ENCODE results near the gene BRWD1. TPM values are rescaled to one million over a fixed set of nuclear protein-coding genes. Genes with fewer than 3 reads are reported as not detected.
A peak's percentile ranks its signal among the peaks of the same experiment; 100 is the strongest.

Gene BRWD1
- total RNA-seq, 1 experiment from 2014 or later: 44.2 TPM

GRCh38 chr21:39208624-39209333 lies 104.7 kb downstream of the BRWD1 start:
- no peak for DNase-seq (ENCODE audit: extremely low read depth, low read depth)

GRCh38 chr21:39204134-39204533 lies 109.3 kb downstream of the BRWD1 start:
- DNase-seq (ENCODE audit: extremely low read depth, low read depth): no peak

DNA sequence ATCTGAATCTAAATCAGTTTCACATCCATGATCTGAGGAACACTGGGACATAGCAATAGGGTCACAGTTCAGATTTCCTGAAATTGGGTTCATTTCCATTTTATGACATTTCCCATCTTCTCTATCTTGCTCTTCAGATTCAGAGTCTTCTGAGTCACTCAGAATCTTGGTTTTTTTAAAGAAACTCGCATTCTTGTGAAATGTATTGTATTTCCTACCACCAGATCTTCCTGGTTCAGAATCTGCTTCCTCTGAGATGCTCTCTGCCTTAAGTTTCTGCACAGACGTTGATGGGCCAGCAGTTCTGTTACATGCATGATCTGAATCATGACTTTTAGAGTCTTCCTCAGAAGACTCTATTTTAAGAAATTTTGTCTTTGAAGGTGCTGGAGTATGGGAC lies 114.6 kb downstream of the BRWD1 start:
- DNase-seq (ENCODE audit: extremely low read depth, low read depth): no peak

DNA sequence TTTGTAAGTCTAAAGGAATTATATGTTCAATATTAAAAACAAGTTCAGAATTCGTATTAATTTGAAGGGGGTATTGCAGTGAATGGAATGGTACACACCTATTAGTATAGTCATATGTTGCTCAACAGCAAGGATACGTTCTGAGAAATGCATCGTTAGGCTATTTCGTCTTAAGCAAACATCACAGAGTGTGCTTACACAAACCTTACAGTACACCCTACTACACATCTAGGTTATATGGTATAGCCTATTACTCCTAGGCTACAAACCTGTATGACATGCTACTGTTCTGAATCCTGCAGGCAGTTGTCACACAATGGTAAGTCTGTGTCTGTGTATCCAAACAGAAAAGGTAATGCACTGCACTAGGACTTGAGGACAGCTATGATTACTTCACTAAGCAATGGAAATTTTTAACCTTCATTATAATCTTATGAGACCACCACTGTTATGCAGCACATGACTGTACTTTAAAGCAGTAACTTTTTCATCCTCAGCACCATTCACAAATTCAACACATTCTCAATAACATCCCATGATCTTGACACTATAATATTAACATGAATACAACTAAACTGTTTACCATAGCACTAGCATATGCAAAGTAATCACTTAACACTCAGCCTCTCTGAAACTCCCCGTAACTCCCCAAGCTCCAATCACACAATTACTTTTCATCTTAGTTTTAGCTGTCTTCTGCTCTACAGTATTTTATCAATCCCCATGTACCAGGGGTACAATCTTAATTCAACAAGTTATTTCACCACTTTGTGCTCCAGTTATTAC lies 115.8 kb downstream of the BRWD1 start:
- no peak for DNase-seq (ENCODE audit: extremely low read depth, low read depth)

- no peak for DNase-seq (ENCODE audit: extremely low read depth, low read depth)
These were observed 116.6 kb downstream of the BRWD1 start for GRCh38 chr21:39196838-39197237.

GRCh38 chr21:39196310-39196709 lies 117.1 kb downstream of the BRWD1 start:
- DNase-seq (ENCODE audit: extremely low read depth, low read depth): no peak

DNA sequence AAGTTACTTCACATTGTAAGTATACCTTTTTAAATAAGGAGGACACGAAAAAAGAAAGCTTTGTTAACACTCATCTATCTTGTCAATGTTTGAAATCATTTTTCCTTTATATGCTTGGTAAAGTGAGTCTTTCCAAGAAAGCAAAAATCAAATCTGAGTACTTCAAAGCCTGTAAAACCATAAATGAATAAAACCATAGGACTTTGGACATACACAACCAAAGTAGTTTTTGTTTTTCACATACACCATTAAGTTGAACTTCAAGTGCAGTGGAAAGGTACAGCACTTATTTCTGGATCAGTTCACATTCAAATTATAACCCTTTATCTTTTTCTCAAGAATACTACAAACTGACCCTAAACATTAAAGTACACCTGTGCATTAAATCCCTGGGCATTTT lies 120.1 kb downstream of the BRWD1 start:
- no peak for DNase-seq (ENCODE audit: extremely low read depth, low read depth)

DNA sequence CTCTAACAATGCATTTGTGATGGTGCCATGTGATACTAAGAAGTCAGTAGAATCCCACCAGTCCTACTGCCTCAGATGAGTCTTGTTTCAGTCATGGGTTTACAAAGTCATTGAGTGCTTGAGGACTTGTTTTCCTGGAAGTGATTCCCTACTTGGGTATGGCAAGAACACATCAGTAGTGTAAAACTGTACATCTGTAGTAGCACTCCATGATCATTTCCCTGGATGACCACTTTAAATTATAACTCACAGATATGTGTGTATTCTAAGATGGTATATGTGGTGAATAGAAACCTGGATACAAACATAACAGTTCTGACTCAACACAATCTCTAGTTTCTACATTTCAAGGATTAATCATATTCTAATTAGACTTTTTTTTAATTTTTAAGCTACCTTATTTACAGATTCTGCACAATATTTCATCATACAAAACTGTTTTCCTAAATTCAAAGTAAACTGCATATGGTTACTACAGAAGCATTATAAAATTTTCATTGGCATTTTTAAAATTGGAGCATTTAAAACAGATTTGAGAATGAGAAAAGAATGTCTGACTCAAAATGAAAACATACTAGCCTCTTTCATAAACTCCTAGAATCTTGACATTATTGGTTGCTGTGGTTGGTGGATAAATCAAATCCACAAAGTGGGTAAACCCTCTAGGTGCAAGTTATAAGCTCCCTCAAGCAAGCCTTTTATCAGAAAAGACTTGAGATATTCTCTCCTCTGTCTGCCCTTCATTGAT lies 123.4 kb downstream of the BRWD1 start:
- DNase-seq (ENCODE audit: extremely low read depth, low read depth): no peak

DNA sequence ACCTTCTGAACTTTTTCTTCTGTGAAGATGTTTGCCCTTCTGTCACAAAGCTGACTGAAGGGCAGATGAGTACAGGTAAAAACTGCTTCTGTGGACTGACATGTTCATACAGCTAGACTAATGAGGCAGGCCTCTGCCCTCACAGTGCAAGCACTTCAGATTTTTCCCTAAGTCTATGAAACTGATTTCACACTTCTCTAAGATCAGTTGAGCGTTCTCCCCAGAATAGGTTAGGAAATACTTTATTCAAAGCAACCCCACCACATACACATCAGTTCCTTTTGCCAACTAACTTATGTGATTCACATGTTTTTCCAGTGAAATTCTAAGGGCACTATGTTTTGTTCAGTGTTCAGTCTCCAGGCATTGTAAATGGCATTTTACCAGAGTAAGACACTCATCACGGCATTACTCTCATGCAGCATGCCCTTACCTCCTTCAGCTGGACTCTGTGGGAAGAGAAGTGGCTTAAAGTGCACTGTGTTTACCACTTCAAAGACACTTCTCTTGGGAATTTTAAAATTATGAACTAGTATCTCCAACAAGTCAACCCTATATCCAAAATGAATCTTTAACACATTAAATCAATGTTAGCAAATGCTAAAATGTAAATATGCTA lies 124.8 kb downstream of the BRWD1 start:
- DNase-seq (ENCODE audit: extremely low read depth, low read depth): no peak

GRCh38 chr21:39187141-39187540 lies 126.3 kb downstream of the BRWD1 start:
- DNase-seq (ENCODE audit: extremely low read depth, low read depth): no peak

DNA sequence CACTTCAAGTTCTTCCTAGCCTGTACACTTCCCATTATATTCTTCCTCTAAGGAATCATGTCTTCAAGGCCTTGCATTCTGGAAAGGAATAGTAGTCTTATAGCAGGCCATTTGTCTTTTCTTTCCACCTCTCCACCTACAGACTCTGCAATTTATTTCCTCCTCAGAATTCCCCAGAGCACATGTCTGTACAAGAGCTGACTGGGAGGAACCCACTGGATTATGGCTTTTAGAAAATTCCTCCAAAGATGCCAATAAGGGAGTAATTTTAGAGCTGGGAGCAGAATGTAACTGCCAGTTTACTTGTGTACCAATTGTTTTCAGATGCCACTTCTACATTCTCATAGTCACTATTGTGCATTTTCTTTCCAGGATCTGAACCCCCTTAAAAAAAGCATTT lies 126.8 kb downstream of the BRWD1 start:
- DNase-seq (ENCODE audit: extremely low read depth, low read depth): no peak

DNA sequence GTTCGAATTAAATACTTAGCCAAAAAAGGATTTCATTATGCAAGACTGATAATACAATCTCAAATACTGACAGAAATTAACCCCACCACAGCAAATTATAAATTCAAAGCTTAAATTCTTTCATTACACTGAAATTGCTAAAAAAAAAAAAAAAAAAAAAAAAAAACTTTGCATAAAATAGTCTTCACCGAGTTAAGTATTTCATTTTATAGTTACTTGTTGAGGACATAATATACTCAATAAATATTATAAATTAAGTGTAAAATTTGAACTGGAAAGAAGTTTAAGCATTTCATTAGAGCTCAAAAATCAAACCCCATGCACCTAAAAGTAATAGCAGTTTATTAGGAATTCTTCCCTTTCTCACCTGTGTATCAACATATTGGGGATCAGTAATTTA lies 128.3 kb downstream of the BRWD1 start:
- no peak for DNase-seq (ENCODE audit: extremely low read depth, low read depth)

DNA sequence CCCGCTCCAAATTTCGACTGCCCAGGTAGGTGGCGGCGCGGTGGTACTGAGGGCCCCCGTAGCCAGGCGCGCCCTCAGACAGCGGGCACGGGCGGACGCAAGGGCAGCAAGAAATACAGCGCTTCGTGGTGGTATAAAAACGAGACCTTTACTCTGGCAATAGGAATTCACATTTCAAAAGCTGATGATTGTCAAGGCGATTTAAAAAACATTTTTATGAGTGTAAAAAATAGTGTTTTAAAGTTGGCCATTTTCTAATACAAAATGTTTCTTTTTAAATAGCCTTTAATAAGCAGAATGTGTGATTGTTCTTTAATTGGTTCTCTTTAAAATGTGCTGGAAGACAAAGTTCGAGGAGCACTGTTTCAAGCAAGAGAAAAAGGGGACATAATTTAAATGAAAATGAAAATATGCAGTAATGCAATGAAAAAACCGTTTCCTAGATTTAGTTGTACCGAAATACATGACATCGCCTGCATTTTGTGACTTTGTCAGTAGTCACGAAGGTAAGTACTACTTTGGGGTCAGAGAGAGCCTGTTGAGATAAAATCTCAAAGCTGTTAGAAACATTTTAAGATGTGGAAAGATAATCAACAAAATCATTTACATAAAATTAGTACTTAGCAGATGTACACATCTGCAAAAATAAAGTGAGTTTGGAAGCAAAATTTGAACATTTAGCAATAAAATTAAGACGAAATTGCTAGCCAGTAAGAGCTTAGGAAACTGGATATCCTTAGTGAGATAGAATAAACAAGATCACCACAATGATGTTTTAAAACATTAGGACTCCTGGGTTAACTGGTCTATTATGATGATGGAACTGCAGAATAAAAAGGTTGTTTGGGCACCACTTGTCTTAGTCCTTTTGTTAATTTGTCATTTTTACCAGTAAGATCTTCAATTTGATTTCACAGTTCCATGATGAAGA lies 129.1 kb downstream of the BRWD1 start:
- no peak for DNase-seq (ENCODE audit: extremely low read depth, low read depth)

DNA sequence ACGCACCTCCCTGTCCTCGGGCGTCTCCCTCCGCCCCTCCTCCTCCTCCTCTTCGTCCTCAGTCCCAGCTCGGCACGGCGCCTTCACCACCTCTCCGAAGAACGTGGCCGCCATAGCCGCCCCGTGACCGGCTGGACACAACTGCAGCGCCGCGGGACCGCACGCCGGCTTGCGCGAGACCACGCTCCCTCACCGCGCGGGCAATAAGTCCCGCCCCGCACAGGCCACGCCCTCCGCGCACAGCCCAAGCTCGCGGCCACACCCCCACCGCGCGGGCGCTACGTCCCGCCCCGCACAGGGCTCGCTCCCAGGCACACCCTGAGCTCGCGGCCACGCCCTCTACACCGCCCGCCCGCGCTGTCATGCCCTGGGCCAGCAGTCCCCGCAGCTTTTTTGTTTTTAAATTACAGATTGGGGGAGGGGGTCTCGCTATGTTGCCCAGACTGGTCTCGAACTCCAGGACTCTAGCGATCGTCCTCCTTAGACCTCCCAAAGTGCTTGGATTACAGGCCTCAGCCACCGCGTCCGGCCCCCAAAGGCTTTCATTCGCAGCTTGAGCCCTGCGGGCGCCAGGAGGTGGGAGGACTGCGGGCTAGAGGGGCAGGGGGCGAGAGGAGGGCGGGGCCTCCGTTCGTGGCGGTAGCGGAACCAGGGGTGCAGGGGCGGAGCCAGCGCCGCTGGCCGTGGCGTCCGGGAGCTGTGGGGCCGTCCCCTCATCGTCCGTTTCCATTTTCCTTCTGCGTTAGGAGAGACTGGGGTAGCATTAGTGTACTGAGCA lies 130.0 kb downstream of the BRWD1 start, which contains the start of gene PSMG1:
TSS of gene PSMG1 (minus strand) at position 180 of the 778 bp plus-strand sequence. CDS start at position 114, 66 bp downstream.
- DNase-seq (ENCODE audit: extremely low read depth, low read depth): peak; percentile 84

GRCh38 chr21:39182484-39183271 lies 130.8 kb downstream of the BRWD1 start:
- DNase-seq (ENCODE audit: extremely low read depth, low read depth): no peak

DNA sequence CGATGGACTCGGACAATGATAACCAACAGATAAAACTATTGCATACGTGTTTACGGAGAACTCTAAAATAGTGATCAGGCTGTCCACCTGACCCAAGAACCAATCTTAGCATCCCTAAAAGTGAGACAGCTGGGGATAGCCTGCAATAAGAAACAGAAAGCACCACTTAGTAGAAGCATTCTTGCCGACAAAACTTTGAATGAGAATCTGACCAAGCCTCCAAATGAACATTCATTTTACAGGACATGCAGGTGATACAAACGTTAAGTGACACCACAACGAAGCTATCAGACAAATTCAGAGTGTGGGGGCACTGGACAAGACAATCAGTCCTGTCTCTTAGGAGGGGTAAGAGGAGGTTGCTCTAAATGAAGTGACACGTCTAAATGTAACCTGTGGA lies 131.4 kb downstream of the BRWD1 start:
- no peak for DNase-seq (ENCODE audit: extremely low read depth, low read depth)

DNA sequence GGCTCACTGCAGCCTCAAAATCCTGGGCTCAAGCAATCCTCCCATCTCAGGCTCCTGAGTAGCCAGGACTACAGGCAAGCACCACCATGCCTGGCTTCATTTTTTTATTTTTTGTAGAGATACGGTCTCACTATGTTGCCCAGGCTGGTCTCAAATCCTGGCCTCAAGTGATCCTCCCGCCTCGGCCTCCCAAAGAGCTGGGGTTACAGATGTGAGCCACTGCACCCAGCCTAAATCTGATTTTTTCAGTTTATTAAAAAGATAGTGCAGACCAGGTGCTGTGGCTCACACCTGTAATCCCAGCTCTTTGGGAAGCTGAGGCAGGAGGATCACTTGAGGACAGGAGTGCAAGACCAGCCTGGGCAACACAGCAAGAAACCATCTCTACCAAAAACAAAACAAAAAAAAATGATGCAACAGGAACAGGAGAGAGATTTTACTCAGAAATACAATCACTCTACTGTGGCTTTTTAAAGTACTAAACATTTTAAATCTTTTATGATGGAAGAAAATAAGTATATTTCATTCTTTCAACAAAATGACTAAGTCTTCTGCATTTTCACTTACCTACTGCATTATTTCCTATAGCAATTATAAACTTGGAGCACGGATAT lies 132.1 kb downstream of the BRWD1 start:
- no peak for DNase-seq (ENCODE audit: extremely low read depth, low read depth)

Data from NCI-H460 (cell line).